Gastroesophageal sphincter (tissue), 3 donors: Measurements from ENCODE around the gene PPM1H.

Source experiments
- CTCF ChIP-seq, 4 experiments: fragments of 200-600 bp in 2 of 4; fragments of 450-650 bp in 2 of 4; sonication (generic) in 1 of 4; IDR thresholded peaks; one replicate each; pipeline ENCODE4 v1.5.1; 2017 to 2019; ENCODE audit warnings: antibody characterized with exemption in 4 of 4, mild to moderate bottlenecking in 2 of 4, moderate library complexity in 2 of 4
- EP300 ChIP-seq: sonication (generic); formaldehyde crosslinking; IDR thresholded peaks from one replicate; pipeline ENCODE4 v1.6.1; 2017; ENCODE audit warnings: antibody characterized with exemption, mild to moderate bottlenecking
- POLR2A ChIP-seq, 2 donors: fragments of 450-650 bp; IDR thresholded peaks; one replicate each; pipeline ENCODE4 v1.6.1; 2017; ENCODE audit warnings: antibody characterized with exemption in 2 of 2, mild to moderate bottlenecking in 2 of 2, moderate library complexity in 1 of 2
- POLR2AphosphoS5 ChIP-seq: sonication (generic); formaldehyde crosslinking; IDR thresholded peaks from one replicate; pipeline ENCODE4 v1.6.1; 2017; ENCODE audit warnings: antibody characterized with exemption

GRCh38 chr12:62711631-62712241 lies 223.2 kb downstream of the PPM1H start:
- TF ChIP-seq CTCF (IDR thresholded peaks at IDR 0.05), result no peak
- no peak for TF ChIP-seq POLR2A (IDR thresholded peaks at IDR 0.05)
- TF ChIP-seq EP300, result no peak
- TF ChIP-seq POLR2AphosphoS5, result no peak
